Brain pericyte (primary cell): ENCODE results near the gene TCF25.
A peak's percentile ranks its signal among the peaks of the same experiment; 100 is the strongest.
"Not testable (repeated sequence)": the region's sequence is repeated elsewhere in the genome, so short reads cannot be mapped to it uniquely, and the experiment has no call there.

Source experiments
- DNase-seq: peaks from one replicate; pipeline ENCODE4 v3.0.0-alpha.2; 2012; ENCODE audit warnings: low read depth, low spot score

TCF25 gene

GRCh38 chr16:89918453-89919347 lies 45.3 kb downstream of the TCF25 start, which contains the start of gene MC1R:
MC1R (plus strand) TSS chr16:89918862; CDS start chr16:89919259, 397 bp downstream.
- DNase-seq, result no peak

DNA sequence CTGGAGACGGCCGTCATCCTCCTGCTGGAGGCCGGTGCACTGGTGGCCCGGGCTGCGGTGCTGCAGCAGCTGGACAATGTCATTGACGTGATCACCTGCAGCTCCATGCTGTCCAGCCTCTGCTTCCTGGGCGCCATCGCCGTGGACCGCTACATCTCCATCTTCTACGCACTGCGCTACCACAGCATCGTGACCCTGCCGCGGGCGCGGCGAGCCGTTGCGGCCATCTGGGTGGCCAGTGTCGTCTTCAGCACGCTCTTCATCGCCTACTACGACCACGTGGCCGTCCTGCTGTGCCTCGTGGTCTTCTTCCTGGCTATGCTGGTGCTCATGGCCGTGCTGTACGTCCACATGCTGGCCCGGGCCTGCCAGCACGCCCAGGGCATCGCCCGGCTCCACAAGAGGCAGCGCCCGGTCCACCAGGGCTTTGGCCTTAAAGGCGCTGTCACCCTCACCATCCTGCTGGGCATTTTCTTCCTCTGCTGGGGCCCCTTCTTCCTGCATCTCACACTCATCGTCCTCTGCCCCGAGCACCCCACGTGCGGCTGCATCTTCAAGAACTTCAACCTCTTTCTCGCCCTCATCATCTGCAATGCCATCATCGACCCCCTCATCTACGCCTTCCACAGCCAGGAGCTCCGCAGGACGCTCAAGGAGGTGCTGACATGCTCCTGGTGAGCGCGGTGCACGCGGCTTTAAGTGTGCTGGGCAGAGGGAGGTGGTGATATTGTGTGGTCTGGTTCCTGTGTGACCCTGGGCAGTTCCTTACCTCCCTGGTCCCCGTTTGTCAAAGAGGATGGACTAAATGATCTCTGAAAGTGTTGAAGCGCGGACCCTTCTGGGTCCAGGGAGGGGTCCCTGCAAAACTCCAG lies 46.4 kb downstream of the TCF25 start:
- DNase-seq, result no peak

GRCh38 chr16:89920723-89921122 lies 47.3 kb downstream of the TCF25 start:
- no peak for DNase-seq

DNA sequence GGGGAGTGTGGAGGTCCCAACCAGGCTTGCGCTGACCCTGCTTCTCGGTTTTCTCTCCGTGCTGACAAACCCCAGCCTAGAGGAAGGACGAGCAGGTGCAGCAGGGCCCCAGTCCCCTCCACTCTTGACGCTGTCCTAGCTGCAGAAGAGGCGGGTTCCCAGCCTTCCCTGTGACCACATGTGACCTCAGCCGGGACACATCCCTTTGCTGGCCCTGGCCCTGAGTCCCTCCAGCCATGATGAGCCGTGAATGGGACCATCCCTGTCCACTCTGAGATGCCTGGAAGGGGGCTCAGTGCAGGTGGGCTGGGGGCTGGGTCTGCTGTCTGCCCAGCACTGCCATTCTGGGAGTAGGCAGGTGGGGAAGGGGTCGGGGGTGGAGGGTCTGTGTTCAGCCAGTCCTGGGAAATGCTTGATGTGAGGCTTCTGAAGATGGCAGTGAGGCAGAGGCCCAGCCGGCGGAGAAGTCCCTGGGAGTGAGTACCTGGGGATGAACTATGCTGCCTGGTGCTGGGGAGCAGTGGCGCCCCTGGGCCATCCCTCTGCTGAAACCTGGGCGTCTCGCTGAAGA lies 47.8 kb downstream of the TCF25 start:
- no peak for DNase-seq

- DNase-seq, result peak; percentile 67
These were observed 48.5 kb downstream of the TCF25 start for GRCh38 chr16:89921702-89922476.

DNA sequence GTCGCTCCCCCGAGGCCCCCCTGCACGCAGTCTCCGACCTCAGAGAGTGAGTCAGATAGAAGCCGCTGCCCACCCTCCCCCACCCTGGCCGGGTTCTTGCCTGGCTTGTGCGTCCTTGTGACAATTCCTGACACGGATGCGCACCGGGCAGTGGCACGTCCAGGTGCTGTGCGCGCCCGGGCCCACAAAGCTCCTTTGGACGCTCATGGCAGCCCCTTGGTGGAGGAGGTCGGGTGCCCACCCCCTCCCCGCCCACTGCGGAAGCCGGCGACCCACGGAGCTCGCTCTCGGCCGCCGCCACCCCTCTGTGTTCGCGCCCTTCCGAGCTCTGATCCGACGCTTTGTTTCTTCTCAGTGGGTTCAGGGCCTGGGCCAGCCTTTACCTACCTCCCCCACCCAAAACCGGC lies 49.1 kb downstream of the TCF25 start:
- DNase-seq, result peak; percentile 61

GRCh38 chr16:89922884-89923639 lies 49.7 kb downstream of the TCF25 start, which contains the start of gene TUBB3:
TUBB3 (plus strand) TSS chr16:89923342; CDS start chr16:89923402, 60 bp downstream.
- no peak for DNase-seq

DNA sequence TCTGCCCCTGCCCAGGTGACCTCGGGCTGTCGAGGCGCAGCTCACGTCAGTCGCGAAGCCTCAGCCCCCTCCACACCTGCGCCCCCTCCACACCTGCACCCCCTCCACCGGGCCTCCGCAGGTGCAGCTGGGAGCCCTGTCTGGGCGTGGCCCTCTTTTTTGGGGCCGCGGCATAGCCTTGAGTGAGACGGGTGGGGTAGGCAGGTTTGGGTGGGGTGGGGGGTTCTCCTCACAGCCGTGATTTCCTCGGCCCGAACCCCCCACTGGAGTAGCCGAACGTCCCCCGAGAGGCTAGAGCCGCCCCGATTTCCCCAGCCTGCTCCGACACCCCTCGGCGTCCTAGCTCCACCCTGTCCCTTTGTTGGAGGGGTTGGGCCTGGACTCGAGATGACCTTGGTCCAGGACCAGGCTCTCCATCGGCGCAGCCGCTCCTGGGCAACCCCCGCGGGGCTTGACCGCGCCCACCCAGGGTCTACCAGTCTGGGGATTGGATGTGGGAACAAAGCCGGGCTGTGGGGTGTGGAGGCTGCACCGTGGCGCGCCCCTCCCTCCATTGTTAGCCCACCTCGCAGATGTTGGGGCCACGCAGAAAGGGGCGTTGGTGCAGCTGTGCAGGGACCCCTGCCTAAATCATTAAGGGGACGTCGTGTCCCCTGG lies 50.4 kb downstream of the TCF25 start:
- DNase-seq, result no peak

- no peak for DNase-seq
These were observed 51.0 kb downstream of the TCF25 start for GRCh38 chr16:89924297-89924924.

GRCh38 chr16:89924925-89925307 lies 51.5 kb downstream of the TCF25 start:
- DNase-seq, result no peak

DNA sequence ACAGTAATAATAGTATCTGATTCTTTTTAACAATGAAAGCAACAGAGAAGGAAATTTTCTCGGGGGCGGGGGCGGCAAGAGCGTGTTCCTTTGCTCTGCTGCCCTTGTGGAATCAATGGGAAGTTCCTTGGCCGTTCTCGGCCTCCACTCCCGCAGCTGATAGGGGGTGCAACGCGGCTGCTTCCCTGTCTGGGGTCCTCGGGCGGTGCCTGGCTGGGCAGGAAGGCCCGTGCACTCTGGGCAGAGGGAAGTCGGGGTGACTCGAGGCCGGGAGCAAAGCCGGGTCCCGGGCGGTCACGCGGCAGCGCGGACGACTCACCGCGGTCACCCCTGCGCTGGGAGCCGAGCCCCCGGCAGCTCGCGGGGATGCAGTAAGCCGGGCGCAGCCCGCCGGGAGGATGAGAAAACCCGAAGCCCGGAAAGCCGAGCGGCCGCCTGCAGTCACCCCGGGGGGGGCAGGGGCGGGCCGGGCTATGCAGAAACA lies 52.2 kb downstream of the TCF25 start:
- DNase-seq, result no peak

DNA sequence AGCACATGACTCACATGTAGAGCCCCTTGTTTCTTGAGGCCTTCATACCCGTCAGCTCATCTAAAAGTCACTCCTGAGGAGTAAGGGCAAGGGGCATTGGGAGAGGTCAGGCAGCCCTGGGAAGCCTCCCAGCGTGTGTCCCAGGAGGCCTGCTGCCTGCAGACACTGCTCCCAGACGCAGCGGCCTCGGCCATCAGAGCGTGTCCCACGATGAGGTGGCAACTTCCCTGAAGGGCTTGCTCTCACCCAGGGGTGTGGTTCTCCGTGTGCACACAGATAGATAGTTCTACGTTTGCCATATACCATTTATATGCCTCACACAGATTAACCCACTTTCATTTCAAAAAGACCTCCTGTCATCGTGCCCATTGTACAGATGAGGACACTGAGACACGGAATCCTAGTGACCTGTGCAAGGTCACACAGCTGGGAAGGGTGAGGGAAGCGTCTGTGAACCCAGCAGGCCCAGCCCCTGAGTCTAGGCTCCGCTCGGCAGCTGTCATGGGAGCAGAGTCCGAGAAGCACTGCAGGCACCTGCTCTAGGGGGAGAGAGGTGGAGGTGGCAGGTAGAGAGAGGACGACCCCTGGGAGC lies 58.0 kb downstream of the TCF25 start:
- no peak for DNase-seq

DNA sequence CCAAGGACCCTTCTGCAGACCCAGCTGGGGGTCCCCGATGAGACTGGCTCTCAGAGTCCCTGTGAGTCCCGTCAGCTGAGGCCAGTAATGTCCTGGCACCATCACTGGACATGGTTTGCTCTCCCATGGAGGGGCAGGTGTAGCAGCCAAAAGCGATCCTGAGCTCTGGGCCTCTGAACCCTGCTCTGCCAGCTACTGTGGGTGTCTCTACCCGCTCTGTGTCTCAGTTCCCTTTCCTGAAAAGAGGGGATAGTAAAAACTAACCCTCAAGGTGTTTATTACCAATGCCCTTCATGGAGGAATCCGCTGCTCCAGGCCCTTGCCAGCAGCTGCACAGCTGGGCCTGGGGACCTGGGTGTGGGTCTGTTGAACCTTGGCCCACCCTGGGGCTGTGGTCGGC lies 58.6 kb downstream of the TCF25 start:
- no peak for DNase-seq

DNA sequence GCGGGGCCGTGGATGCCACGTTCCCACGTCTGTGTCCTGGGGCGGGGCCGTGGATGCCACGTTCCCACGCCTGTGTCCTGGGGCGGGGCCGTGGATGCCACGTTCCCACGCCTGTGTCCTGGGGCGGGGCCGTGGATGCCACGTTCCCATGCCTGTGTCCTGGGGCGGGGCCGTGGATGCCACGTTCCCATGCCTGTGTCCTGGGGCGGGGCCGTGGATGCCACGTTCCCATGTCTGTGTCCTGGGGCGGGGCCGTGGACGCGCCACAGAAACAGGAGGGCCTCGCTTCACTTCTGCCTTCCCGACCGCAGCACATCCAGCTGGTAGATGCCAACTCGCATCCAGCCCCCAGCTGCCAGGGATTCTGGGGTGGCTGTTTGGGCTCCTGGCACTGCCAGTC lies 60.6 kb downstream of the TCF25 start:
- DNase-seq, result not testable (repeated sequence)

DNA sequence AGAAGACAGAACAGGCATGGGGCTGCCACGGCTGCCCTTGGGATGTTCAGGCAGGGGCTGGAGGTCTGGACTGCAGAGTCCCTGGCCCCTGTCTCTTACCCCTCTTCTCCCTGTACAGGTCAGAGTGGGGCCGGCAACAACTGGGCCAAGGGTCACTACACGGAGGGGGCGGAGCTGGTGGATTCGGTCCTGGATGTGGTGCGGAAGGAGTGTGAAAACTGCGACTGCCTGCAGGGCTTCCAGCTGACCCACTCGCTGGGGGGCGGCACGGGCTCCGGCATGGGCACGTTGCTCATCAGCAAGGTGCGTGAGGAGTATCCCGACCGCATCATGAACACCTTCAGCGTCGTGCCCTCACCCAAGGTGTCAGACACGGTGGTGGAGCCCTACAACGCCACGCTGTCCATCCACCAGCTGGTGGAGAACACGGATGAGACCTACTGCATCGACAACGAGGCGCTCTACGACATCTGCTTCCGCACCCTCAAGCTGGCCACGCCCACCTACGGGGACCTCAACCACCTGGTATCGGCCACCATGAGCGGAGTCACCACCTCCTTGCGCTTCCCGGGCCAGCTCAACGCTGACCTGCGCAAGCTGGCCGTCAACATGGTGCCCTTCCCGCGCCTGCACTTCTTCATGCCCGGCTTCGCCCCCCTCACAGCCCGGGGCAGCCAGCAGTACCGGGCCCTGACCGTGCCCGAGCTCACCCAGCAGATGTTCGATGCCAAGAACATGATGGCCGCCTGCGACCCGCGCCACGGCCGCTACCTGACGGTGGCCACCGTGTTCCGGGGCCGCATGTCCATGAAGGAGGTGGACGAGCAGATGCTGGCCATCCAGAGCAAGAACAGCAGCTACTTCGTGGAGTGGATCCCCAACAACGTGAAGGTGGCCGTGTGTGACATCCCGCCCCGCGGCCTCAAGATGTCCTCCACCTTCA lies 61.5 kb downstream of the TCF25 start:
- no peak for DNase-seq

DNA sequence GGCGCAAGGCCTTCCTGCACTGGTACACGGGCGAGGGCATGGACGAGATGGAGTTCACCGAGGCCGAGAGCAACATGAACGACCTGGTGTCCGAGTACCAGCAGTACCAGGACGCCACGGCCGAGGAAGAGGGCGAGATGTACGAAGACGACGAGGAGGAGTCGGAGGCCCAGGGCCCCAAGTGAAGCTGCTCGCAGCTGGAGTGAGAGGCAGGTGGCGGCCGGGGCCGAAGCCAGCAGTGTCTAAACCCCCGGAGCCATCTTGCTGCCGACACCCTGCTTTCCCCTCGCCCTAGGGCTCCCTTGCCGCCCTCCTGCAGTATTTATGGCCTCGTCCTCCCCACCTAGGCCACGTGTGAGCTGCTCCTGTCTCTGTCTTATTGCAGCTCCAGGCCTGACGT lies 62.2 kb downstream of the TCF25 start:
- DNase-seq, result not testable (repeated sequence)

GRCh38 chr16:89936034-89936433 lies 62.6 kb downstream of the TCF25 start:
- DNase-seq, result no peak

DNA sequence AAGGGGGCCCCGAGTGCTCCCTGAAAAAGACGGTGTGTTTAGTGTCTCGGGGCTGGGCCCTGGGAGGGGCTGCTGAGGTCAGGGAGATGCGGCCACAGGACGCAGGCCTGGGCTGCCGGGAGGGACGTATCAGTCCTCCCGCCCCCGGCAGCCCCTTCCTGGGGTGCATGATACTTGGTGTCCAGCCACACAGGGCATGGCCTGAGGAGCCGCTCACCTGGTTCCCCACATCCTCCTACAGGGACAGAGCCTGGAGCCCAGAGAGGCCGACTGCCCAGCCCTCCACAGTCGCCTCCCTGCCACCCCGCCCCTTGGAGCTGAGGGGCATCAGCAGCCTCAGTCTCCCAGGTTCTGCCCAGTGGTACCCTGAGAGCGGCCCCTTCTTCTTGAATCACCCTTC lies 63.1 kb downstream of the TCF25 start:
- no peak for DNase-seq
